ENCODE results near the gene CAMK1D.

Gene CAMK1D

GRCh38 chr10:12685261-12686058, 336.1 kb downstream of the CAMK1D start:
- Histone ChIP-seq H3K36me3 (ENCODE audit: control insufficient read depth, insufficient read depth, low read length) (no peaks in the 10 kb centered on the region), H3K4me1 (ENCODE audit: control insufficient read depth, insufficient read depth, low read length) (peaks cover under 1% of the 10 kb centered on the region), H3K9me3 (ENCODE audit: control insufficient read depth, low read length) (no peaks in the 10 kb centered on the region), H3K27me3 (ENCODE audit: control insufficient read depth, insufficient read depth, low read length, poor library complexity, severe bottlenecking) (no peaks in the 10 kb centered on the region), H3K27ac (ENCODE audit: insufficient read depth, low read depth, low read length, poor library complexity, severe bottlenecking) (no peak overlapping the region), H3K4me3 (ENCODE audit: insufficient read depth, low read depth, low read length) (no peak overlapping the region)
- WGBS, 2 experiments, result 83 to 88% methylated on average over 11 of the region's 11 CpGs

GRCh38 chr10:12687996-12688395, 338.6 kb downstream of the CAMK1D start:
- Histone ChIP-seq H3K9me3 (ENCODE audit: control insufficient read depth, low read length) (no peaks in the 10 kb centered on the region), H3K4me3 (ENCODE audit: insufficient read depth, low read depth, low read length) (no peak overlapping the region)
- WGBS, 2 experiments, result 92 to 95% methylated on average over 3 of the region's 4 CpGs

GRCh38 chr10:12689893-12690292, 340.5 kb downstream of the CAMK1D start:
- no peaks in the 10 kb centered on the region for H3K36me3 ChIP-seq (ENCODE audit: control insufficient read depth, insufficient read depth, low read length)
- H3K4me3 ChIP-seq (ENCODE audit: insufficient read depth, low read depth, low read length), result no peak overlapping the region
- H3K27me3 ChIP-seq (ENCODE audit: control insufficient read depth, insufficient read depth, low read length, poor library complexity, severe bottlenecking), result no peaks in the 10 kb centered on the region
- H3K4me1 ChIP-seq (ENCODE audit: control insufficient read depth, insufficient read depth, low read length), result peaks cover 4% of the 10 kb centered on the region
- H3K9me3 ChIP-seq (ENCODE audit: control insufficient read depth, low read length), result no peaks in the 10 kb centered on the region
- H3K27ac ChIP-seq (ENCODE audit: insufficient read depth, low read depth, low read length, poor library complexity, severe bottlenecking), result no peak overlapping the region
- 92 to 97% methylated on average over 6 of the region's 6 CpGs for WGBS, 2 experiments

More at GRCh38 chr10:12687996-12688395, 338.6 kb downstream of the CAMK1D start:
- Histone ChIP-seq H3K27ac (ENCODE audit: insufficient read depth, low read depth, low read length, poor library complexity, severe bottlenecking) (no peak overlapping the region), H3K27me3 (ENCODE audit: control insufficient read depth, insufficient read depth, low read length, poor library complexity, severe bottlenecking) (no peaks in the 10 kb centered on the region), H3K4me1 (ENCODE audit: control insufficient read depth, insufficient read depth, low read length) (peaks cover 4% of the 10 kb centered on the region), H3K36me3 (ENCODE audit: control insufficient read depth, insufficient read depth, low read length) (no peaks in the 10 kb centered on the region)

- H3K27ac ChIP-seq (ENCODE audit: insufficient read depth, low read depth, low read length, poor library complexity, severe bottlenecking), result no peak overlapping the region
- no peaks in the 10 kb centered on the region for H3K36me3 ChIP-seq (ENCODE audit: control insufficient read depth, insufficient read depth, low read length)
- H3K9me3 ChIP-seq (ENCODE audit: control insufficient read depth, low read length), result no peaks in the 10 kb centered on the region
- WGBS, 2 experiments, result 62 to 70% methylated on average over 10 of the region's 10 CpGs
- H3K27me3 ChIP-seq (ENCODE audit: control insufficient read depth, insufficient read depth, low read length, poor library complexity, severe bottlenecking), result no peaks in the 10 kb centered on the region
- H3K4me3 ChIP-seq (ENCODE audit: insufficient read depth, low read depth, low read length), result no peak overlapping the region
- peaks cover 4% of the 10 kb centered on the region for H3K4me1 ChIP-seq (ENCODE audit: control insufficient read depth, insufficient read depth, low read length)
Measured at GRCh38 chr10:12690525-12691126, 341.3 kb downstream of the CAMK1D start.

GRCh38 chr10:12691596-12691995, 342.2 kb downstream of the CAMK1D start:
- Histone ChIP-seq H3K9me3 (ENCODE audit: control insufficient read depth, low read length) (no peaks in the 10 kb centered on the region), H3K27me3 (ENCODE audit: control insufficient read depth, insufficient read depth, low read length, poor library complexity, severe bottlenecking) (no peaks in the 10 kb centered on the region), H3K4me3 (ENCODE audit: insufficient read depth, low read depth, low read length) (no peak overlapping the region), H3K36me3 (ENCODE audit: control insufficient read depth, insufficient read depth, low read length) (no peaks in the 10 kb centered on the region), H3K27ac (ENCODE audit: insufficient read depth, low read depth, low read length, poor library complexity, severe bottlenecking) (no peak overlapping the region), H3K4me1 (ENCODE audit: control insufficient read depth, insufficient read depth, low read length) (peaks cover 4% of the 10 kb centered on the region)
- 84 to 93% methylated on average over 4 to 7 of the region's 7 CpGs for WGBS, 2 experiments

GRCh38 chr10:12697764-12698163, 348.4 kb downstream of the CAMK1D start:
- no peaks in the 10 kb centered on the region for H3K36me3 ChIP-seq (ENCODE audit: control insufficient read depth, insufficient read depth, low read length)
- no peaks in the 10 kb centered on the region for H3K27me3 ChIP-seq (ENCODE audit: control insufficient read depth, insufficient read depth, low read length, poor library complexity, severe bottlenecking)
- no peaks in the 10 kb centered on the region for H3K4me1 ChIP-seq (ENCODE audit: control insufficient read depth, insufficient read depth, low read length)
- H3K4me3 ChIP-seq (ENCODE audit: insufficient read depth, low read depth, low read length), result no peak overlapping the region
- no peaks in the 10 kb centered on the region for H3K9me3 ChIP-seq (ENCODE audit: control insufficient read depth, low read length)
- no peak overlapping the region for H3K27ac ChIP-seq (ENCODE audit: insufficient read depth, low read depth, low read length, poor library complexity, severe bottlenecking)
- 96% methylated on average over 9 of the region's 9 CpGs for whole genome bisulfite sequencing, 2 experiments

GRCh38 chr10:12699258-12699700, 349.9 kb downstream of the CAMK1D start:
- no peak overlapping the region for H3K27ac ChIP-seq (ENCODE audit: insufficient read depth, low read depth, low read length, poor library complexity, severe bottlenecking)
- no peak overlapping the region for H3K4me3 ChIP-seq (ENCODE audit: insufficient read depth, low read depth, low read length)
- H3K9me3 ChIP-seq (ENCODE audit: control insufficient read depth, low read length), result no peaks in the 10 kb centered on the region
- WGBS, 2 experiments, result 94 to 95% methylated on average over 7 of the region's 7 CpGs
- no peaks in the 10 kb centered on the region for H3K4me1 ChIP-seq (ENCODE audit: control insufficient read depth, insufficient read depth, low read length)
- no peaks in the 10 kb centered on the region for H3K27me3 ChIP-seq (ENCODE audit: control insufficient read depth, insufficient read depth, low read length, poor library complexity, severe bottlenecking)
- no peaks in the 10 kb centered on the region for H3K36me3 ChIP-seq (ENCODE audit: control insufficient read depth, insufficient read depth, low read length)

GRCh38 chr10:12699781-12700556, 350.6 kb downstream of the CAMK1D start:
- no peaks in the 10 kb centered on the region for H3K4me1 ChIP-seq (ENCODE audit: control insufficient read depth, insufficient read depth, low read length)
- 93% methylated on average over 9 of the region's 9 CpGs for WGBS, 2 experiments
- H3K27me3 ChIP-seq (ENCODE audit: control insufficient read depth, insufficient read depth, low read length, poor library complexity, severe bottlenecking), result no peaks in the 10 kb centered on the region
- H3K27ac ChIP-seq (ENCODE audit: insufficient read depth, low read depth, low read length, poor library complexity, severe bottlenecking), result no peak overlapping the region
- H3K9me3 ChIP-seq (ENCODE audit: control insufficient read depth, low read length), result no peaks in the 10 kb centered on the region
- H3K36me3 ChIP-seq (ENCODE audit: control insufficient read depth, insufficient read depth, low read length), result no peaks in the 10 kb centered on the region
- H3K4me3 ChIP-seq (ENCODE audit: insufficient read depth, low read depth, low read length), result no peak overlapping the region

- Histone ChIP-seq H3K27me3 (ENCODE audit: control insufficient read depth, insufficient read depth, low read length, poor library complexity, severe bottlenecking) (no peaks in the 10 kb centered on the region), H3K36me3 (ENCODE audit: control insufficient read depth, insufficient read depth, low read length) (no peaks in the 10 kb centered on the region), H3K4me3 (ENCODE audit: insufficient read depth, low read depth, low read length) (no peak overlapping the region), H3K4me1 (ENCODE audit: control insufficient read depth, insufficient read depth, low read length) (no peaks in the 10 kb centered on the region), H3K9me3 (ENCODE audit: control insufficient read depth, low read length) (no peaks in the 10 kb centered on the region), H3K27ac (ENCODE audit: insufficient read depth, low read depth, low read length, poor library complexity, severe bottlenecking) (no peak overlapping the region)
- WGBS, 2 experiments, result 88 to 91% methylated on average over 3 of the region's 3 CpGs
Measured at GRCh38 chr10:12700557-12700874, 351.2 kb downstream of the CAMK1D start.

- H3K27ac ChIP-seq (ENCODE audit: insufficient read depth, low read depth, low read length, poor library complexity, severe bottlenecking), result no peak overlapping the region
- H3K9me3 ChIP-seq (ENCODE audit: control insufficient read depth, low read length), result no peaks in the 10 kb centered on the region
- 76 to 77% methylated on average over 5 to 6 of the region's 6 CpGs for WGBS, 2 experiments
- H3K4me3 ChIP-seq (ENCODE audit: insufficient read depth, low read depth, low read length), result no peak overlapping the region
- H3K27me3 ChIP-seq (ENCODE audit: control insufficient read depth, insufficient read depth, low read length, poor library complexity, severe bottlenecking), result no peaks in the 10 kb centered on the region
- H3K4me1 ChIP-seq (ENCODE audit: control insufficient read depth, insufficient read depth, low read length), result no peaks in the 10 kb centered on the region
- H3K36me3 ChIP-seq (ENCODE audit: control insufficient read depth, insufficient read depth, low read length), result no peaks in the 10 kb centered on the region
Measured at GRCh38 chr10:12701696-12702095, 352.3 kb downstream of the CAMK1D start.
